GM10248 (cell line): ENCODE results near the gene YOD1.

Experiments
- CTCF ChIA-PET: fragments of 300-600 bp; sonication (Branson Sonifier 250); formaldehyde crosslinking; extraction: SDS; loops from one replicate; lab custom pipeline; 2021; ENCODE audit warnings: antibody characterized with exemption; lab: Yijun Ruan, JAX
- POLR2A ChIA-PET: fragments of 350-650 bp; sonication (Branson Sonifier 250); formaldehyde crosslinking; extraction: SDS; loops from one replicate; lab custom pipeline; 2020; ENCODE audit warnings: antibody characterized with exemption; lab: Yijun Ruan, JAX
- DNase-seq: peaks from one replicate; pipeline ENCODE4 v3.0.0; 2012; ENCODE audit errors: extremely low spot score
- TF ChIP-seq, protein P1 (sequence below): IDR thresholded peaks from 2 replicates; pipeline ENCODE4 v1.5.1; 2012; ENCODE audit warnings: mild to moderate bottlenecking, low read depth; ENCODE audit errors: extremely low read depth, missing control alignments, control extremely low read depth

YOD1 gene

DNA sequence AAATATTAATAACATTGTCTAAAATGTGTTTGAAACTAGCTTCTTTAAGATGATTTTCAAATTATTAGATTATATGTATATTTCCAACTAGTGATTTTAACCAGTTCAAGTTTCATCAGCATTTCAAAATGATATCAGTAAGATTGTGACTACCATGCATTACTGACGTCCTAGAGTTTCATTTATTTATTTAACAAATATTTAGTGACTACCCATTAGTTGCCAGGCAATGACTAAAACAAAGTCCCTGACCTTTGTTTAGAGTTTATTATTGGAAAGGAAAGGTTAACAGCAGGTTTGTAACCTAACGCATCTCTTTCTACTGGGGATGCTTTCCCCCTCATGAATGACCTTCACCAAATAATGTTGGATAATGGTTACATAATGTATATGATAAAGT is 30.1 kb upstream of the YOD1 start:
- CTCF ChIA-PET = interaction anchor here (1.4 to 8.3 kb wide), 5 partner anchors 11 to 325 kb away, joined by 4 to 73 read pairs (median 13); partner anchors contain the start of gene PFKFB2
- TF ChIP-seq, protein P1, sequence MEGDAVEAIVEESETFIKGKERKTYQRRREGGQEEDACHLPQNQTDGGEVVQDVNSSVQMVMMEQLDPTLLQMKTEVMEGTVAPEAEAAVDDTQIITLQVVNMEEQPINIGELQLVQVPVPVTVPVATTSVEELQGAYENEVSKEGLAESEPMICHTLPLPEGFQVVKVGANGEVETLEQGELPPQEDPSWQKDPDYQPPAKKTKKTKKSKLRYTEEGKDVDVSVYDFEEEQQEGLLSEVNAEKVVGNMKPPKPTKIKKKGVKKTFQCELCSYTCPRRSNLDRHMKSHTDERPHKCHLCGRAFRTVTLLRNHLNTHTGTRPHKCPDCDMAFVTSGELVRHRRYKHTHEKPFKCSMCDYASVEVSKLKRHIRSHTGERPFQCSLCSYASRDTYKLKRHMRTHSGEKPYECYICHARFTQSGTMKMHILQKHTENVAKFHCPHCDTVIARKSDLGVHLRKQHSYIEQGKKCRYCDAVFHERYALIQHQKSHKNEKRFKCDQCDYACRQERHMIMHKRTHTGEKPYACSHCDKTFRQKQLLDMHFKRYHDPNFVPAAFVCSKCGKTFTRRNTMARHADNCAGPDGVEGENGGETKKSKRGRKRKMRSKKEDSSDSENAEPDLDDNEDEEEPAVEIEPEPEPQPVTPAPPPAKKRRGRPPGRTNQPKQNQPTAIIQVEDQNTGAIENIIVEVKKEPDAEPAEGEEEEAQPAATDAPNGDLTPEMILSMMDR = no peak
- POLR2A ChIA-PET = no interaction called here

DNA sequence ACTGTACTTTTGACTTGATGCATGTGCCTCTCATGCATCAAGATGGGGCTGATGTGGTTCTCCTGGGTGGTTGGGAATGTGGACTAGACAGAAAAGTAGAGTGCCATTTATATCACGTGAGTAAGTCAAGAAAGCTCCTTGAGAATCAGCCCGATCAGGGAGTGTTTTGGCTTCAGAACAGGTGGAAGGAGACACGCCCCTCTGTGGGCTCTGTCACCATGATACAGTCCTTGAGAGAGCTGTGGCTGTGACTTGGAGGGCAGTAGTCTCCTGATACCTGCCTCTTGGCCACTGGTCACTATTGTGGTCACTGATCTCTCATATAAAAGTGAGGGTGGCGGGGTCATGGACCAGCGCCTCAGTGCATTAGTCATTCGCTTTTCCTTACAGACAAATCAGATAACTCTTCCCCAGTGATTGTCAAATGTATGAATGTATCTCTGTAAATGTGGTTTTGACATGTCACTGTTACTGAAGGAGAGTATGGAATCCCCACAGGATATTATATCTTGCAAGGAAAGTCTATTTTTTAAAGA is 28.8 kb upstream of the YOD1 start:
- ChIA-PET CTCF (interaction anchor here (0.8 to 8.3 kb wide), 16 partner anchors 9 to 593 kb away, joined by 3 to 73 read pairs (median 7); partner anchors contain the start of genes C4BPB and PFKFB2), POLR2A (no interaction called here)
- DNase-seq = no peak
- TF ChIP-seq, protein P1 = no peak

More for the DNA sequence above, 30.1 kb upstream of the YOD1 start:
- DNase-seq = no peak

DNA sequence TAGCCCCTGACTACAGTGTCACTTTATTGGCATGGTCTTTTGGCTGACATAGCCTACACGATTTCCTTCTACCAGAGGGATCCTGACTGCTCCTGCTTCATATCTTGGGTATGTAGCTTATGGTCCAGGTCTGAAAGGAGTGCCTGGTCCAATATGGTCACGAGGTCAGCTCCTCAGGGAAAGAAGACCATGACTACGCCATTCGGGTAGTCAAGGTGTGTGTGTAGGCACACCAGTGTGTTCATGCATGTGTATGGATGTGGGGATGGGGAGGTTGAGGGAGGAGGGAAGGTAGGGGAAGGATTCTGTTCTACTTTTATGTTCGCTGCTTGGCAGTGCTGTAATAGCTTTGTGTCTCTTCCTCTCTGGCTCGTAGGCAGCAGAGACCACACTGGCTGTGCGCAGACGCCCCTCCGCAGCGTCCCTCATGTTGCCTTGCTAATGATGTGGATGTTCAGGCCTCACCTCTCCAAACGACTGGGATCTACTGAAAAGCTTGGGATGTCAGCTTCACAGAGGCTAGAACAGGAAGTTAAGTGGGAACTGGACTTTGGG is 27.6 kb upstream of the YOD1 start:
- CTCF ChIA-PET = interaction anchor here (0.9 to 8.3 kb wide), 18 partner anchors 9 to 421 kb away, joined by 3 to 73 read pairs (median 5); partner anchors contain the start of genes C4BPB, CD55 and PFKFB2
- DNase-seq = no peak
- TF ChIP-seq, protein P1 = no peak
- POLR2A ChIA-PET = no interaction called here

DNA sequence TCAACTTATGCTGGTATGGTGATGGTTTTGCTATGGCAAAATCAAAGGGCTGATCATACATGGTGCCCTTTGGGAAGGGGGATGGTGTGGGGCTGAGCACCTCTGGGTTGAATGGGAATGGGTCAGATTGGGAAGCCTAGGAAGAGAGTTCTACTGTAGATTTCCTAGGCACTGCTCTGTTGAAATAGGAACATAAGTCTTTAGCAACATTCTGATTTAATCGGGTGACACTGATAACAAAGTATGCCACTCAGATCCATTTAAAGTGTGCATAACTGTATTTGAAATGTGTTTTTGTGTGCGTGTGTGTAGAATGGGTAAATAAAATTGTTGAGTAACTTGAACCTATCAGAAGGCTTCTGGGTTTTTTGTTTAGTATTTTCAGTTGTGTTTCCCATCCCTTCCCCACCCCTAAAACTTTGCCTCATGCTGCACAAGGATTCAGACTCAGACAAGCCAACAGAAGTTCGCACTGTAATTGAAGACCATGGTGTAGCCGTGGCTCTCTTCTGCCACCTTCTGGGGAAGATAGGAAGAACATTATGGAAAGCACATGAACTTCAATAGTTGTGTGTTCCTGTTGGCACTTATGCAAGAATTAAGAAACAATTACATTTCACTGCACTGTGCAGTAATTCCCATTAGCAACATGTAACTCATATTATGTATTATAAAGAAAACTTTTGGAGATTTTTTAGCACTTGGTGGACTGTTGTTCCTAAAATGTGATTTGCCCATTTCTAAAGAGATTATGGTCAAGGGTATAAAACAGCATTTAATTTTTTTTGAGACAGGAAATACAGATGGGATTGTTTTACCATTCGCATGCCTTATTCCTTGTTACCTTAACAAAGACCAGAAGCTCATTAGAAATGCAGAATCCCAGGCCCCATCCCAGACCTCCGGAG is 26.7 kb upstream of the YOD1 start:
- ChIA-PET POLR2A (no interaction called here), CTCF (interaction anchor here (0.9 to 8.3 kb wide), 17 partner anchors 8 to 422 kb away, joined by 3 to 73 read pairs (median 5); partner anchors contain the start of genes C4BPB, CD55 and PFKFB2)
- DNase-seq = peak; percentile 66
- TF ChIP-seq, protein P1 = peak; percentile 86

DNA sequence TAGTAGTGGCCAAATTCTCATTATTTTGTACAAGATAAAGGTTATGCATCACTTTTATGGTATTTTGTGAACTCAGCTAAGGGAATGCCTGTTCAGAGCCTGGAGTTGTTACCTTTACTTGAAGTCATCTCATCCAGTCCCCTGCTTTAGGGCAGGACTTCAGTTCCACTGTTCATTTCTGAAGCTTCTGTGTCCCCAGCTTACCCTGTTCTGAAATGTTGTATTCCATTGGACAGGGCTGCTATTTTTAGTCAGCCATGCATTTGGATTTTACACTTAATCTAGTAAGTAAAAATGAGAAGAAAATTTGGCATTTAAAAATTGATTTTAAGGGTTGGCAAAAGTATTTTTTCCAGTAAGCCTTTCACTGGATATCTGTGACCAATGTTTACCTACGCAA is 26.0 kb upstream of the YOD1 start:
- TF ChIP-seq, protein P1 = no peak
- POLR2A ChIA-PET = no interaction called here
- no peak for DNase-seq
- CTCF ChIA-PET = interaction anchor here (1.2 to 2.7 kb wide), 6 partner anchors 8 to 423 kb away, joined by 3 to 11 read pairs (median 8); partner anchors contain the start of gene PFKFB2
